Measurements from ENCODE around the gene PCDHGA5.
"Not testable (repeated sequence)": the region's sequence is repeated elsewhere in the genome, so short reads cannot be mapped to it uniquely, and the experiment has no call there.

PCDHGA5 gene

DNA sequence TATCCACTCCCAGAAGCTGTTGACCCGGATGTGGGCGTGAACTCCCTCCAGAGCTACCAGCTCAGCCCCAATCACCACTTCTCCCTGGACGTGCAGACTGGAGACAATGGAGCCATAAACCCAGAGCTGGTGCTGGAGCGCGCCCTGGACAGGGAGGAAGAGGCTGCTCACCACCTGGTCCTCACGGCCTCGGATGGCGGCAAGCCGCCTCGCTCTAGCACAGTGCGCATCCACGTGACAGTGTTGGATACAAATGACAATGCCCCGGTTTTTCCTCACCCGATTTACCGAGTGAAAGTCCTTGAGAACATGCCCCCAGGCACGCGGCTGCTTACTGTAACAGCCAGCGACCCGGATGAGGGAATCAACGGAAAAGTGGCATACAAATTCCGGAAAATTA, 29.3 kb downstream of the PCDHGA5 start:
- no peak for TF ChIP-seq GATA2 (IDR thresholded peaks at IDR 0.05; ENCODE audit: low read depth, low read length)
- no peak for TF ChIP-seq GATA3 (IDR thresholded peaks at IDR 0.05; ENCODE audit: low read depth, low read length)

GRCh38 chr5:141397756-141398551, 34.0 kb downstream of the PCDHGA5 start, which contains the start of gene PCDHGB5:
PCDHGB5 (plus strand) TSS chr5:141397947; CDS start chr5:141398128, 181 bp downstream.
- not testable (repeated sequence) for TF ChIP-seq GATA3, GATA2 (IDR thresholded peaks at IDR 0.05; ENCODE audit: low read depth, low read length)

DNA sequence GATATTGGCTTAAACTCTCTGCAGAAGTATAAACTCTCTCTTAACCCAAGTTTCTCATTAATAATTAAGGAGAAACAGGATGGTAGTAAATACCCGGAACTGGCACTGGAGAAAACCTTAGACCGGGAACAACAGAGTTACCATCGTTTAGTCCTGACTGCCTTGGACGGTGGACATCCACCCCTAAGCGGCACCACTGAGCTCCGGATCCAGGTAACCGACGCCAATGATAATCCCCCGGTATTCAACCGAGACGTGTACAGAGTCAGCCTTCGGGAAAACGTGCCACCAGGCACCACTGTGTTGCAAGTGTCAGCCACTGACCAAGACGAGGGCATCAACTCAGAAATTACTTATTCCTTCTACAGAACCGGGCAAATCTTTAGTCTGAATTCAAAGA, 34.6 kb downstream of the PCDHGA5 start:
- no peak for TF ChIP-seq GATA2 (IDR thresholded peaks at IDR 0.05; ENCODE audit: low read depth, low read length)
- no peak for TF ChIP-seq GATA3 (IDR thresholded peaks at IDR 0.05; ENCODE audit: low read depth, low read length)

GRCh38 chr5:141399555-141400258, 35.7 kb downstream of the PCDHGA5 start:
- no peak for TF ChIP-seq GATA2 (IDR thresholded peaks at IDR 0.05; ENCODE audit: low read depth, low read length)
- no peak for TF ChIP-seq GATA3 (IDR thresholded peaks at IDR 0.05; ENCODE audit: low read depth, low read length)

DNA sequence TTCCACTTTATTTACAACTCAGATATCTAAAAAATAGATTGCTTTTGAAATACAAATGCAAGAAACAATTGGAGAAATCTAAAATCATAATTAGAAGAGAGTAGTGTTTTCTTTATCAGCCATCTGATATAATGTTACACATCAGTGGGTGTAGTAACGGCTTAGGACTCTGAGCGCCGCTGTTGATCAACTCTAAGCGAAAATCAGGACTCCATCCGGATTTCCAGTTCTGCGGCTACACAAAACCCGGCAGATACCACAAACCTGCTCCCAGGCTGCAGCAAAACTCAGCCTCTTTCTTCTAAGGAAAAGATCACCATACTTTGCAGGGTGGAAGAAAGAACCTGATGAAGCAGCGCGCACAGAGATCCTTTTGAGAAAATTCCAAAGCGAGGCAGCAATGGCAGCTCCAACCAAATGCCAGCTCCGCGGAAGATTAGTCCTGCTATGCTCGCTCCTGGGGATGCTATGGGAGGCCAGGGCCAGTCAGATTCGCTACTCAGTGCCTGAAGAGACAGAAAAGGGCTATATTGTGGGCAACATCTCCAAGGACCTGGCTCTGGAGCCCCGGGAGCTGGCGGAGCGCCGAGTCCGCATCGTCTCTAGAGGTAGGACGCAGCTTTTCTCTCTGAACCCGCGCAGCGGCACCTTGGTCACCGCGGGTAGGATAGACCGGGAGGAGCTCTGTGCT, 38.7 kb downstream of the PCDHGA5 start, which contains the start of gene PCDHGA9:
Gene PCDHGA9, plus strand, starts transcription at position 226 of the 691 bp plus-strand sequence. Its CDS starts 175 bp downstream, at position 401.
- TF ChIP-seq GATA2 (IDR thresholded peaks at IDR 0.05; ENCODE audit: low read depth, low read length): no peak
- no peak for TF ChIP-seq GATA3 (IDR thresholded peaks at IDR 0.05; ENCODE audit: low read depth, low read length)

GRCh38 chr5:141403387-141403786, 39.4 kb downstream of the PCDHGA5 start:
- no peak for TF ChIP-seq GATA2 (IDR thresholded peaks at IDR 0.05; ENCODE audit: low read depth, low read length)
- TF ChIP-seq GATA3 (IDR thresholded peaks at IDR 0.05; ENCODE audit: low read depth, low read length): no peak

GRCh38 chr5:141407790-141408505, 44.0 kb downstream of the PCDHGA5 start, which contains the start of gene PCDHGB6:
PCDHGB6 (plus strand) TSS chr5:141408021; CDS start chr5:141408203, 182 bp downstream.
- not testable (repeated sequence) for TF ChIP-seq GATA3, GATA2 (IDR thresholded peaks at IDR 0.05; ENCODE audit: low read depth, low read length)

DNA sequence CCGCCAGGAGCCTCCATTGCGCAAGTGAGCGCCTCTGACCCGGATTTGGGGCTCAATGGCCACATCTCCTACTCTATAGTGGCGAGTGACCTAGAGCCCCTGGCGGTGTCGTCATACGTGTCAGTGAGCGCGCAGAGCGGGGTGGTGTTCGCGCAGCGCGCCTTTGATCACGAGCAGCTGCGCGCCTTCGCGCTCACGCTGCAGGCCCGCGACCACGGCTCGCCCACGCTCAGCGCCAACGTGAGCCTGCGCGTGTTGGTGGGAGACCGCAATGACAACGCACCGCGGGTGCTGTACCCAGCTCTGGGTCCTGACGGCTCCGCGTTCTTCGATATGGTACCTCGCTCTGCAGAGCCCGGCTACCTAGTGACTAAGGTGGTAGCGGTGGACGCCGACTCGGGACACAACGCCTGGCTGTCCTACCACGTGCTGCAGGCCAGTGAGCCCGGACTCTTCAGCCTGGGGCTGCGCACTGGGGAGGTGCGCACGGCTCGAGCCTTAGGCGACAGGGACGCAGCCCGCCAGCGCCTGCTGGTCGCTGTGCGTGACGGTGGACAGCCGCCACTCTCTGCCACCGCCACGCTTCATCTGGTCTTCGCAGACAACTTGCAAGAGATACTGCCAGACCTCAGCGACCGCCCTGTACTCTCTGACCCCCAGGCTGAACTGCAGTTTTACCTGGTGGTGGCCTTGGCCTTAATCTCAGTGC, 45.8 kb downstream of the PCDHGA5 start:
- TF ChIP-seq GATA2 (IDR thresholded peaks at IDR 0.05; ENCODE audit: low read depth, low read length): no peak
- no peak for TF ChIP-seq GATA3 (IDR thresholded peaks at IDR 0.05; ENCODE audit: low read depth, low read length)

- no peak for TF ChIP-seq GATA3 (IDR thresholded peaks at IDR 0.05; ENCODE audit: low read depth, low read length)
These were observed 47.6 kb downstream of the PCDHGA5 start for GRCh38 chr5:141411575-141411974.

- TF ChIP-seq GATA2 (IDR thresholded peaks at IDR 0.05; ENCODE audit: low read depth, low read length) (no peak), GATA3 (IDR thresholded peaks at IDR 0.05; ENCODE audit: low read depth, low read length) (no peak)
These were observed 49.0 kb downstream of the PCDHGA5 start, which contains the start of gene PCDHGA10 for GRCh38 chr5:141412854-141413539. PCDHGA10 (plus strand) TSS chr5:141412987; CDS start chr5:141413176, 189 bp downstream.

DNA sequence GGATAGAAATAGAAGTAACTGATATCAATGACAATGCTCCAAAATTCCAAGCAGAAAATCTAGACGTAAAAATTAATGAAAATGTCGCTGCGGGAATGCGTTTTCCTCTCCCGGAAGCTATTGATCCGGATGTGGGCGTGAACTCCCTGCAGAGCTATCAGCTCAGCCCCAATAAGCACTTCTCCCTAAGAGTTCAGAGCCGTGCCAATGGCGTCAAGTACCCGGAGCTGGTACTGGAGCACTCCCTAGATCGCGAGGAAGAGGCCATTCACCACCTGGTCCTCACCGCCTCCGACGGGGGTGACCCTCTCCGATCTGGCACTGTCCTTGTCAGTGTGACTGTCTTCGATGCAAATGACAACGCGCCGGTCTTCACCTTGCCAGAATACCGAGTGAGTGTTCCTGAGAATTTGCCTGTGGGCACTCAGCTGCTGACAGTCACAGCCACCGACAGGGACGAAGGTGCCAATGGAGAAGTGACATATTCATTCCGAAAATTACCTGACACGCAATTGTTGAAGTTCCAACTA, 49.6 kb downstream of the PCDHGA5 start:
- TF ChIP-seq GATA3 (IDR thresholded peaks at IDR 0.05; ENCODE audit: low read depth, low read length) (no peak), GATA2 (IDR thresholded peaks at IDR 0.05; ENCODE audit: low read depth, low read length) (no peak)

All from SH-SY5Y (cell line).